HepG2 (cell line): ENCODE measurements around the gene FUCA2. TPM values are rescaled to one million over a fixed set of nuclear protein-coding genes. Genes with fewer than 3 reads are reported as not detected.

Source experiments
- CHCHD3 ChIP-seq: sonication (generic); formaldehyde crosslinking; IDR thresholded peaks from 2 replicates; pipeline ENCODE4 v1.8.0; 2022; ENCODE audit warnings: mild to moderate bottlenecking, missing genetic modification reagents, moderate library complexity
- CHD4 ChIP-seq: fragments of 200-600 bp; sonication (generic); IDR thresholded peaks from 2 replicates; pipeline ENCODE4 v1.7.0; 2017; ENCODE audit warnings: mild to moderate bottlenecking, low read length, borderline replicate concordance
- GTF2F1 ChIP-seq: fragments of 150-350 bp; IDR thresholded peaks from 2 replicates; pipeline ENCODE4 v1.6.1; 2014; ENCODE audit warnings: low read length
- HMG20A ChIP-seq: IDR thresholded peaks from 2 replicates; pipeline ENCODE4 v1.6.1; 2016; ENCODE audit warnings: borderline replicate concordance
- IKZF1 ChIP-seq: fragments of 450-650 bp; IDR thresholded peaks from 2 replicates; pipeline ENCODE4 v1.7.1; 2016
- IKZF4 ChIP-seq: sonication (generic); formaldehyde crosslinking; IDR thresholded peaks from 2 replicates; pipeline ENCODE4 v1.5.1; 2020; ENCODE audit warnings: borderline replicate concordance, mild to moderate bottlenecking, low read depth, missing genetic modification reagents; ENCODE audit errors: not compliant biosample characterization
- JARID2 ChIP-seq: sonication (generic); formaldehyde crosslinking; IDR thresholded peaks from 2 replicates; pipeline ENCODE4 v1.8.1; 2023; ENCODE audit warnings: missing genetic modification reagents, inconsistent platforms; ENCODE audit not compliant: insufficient replicate concordance
- MAF1 ChIP-seq: sonication (generic); formaldehyde crosslinking; IDR thresholded peaks from 2 replicates; pipeline ENCODE4 v1.5.0; 2020; ENCODE audit warnings: missing genetic modification reagents, borderline replicate concordance
- MXD3 ChIP-seq: IDR thresholded peaks from 2 replicates; pipeline ENCODE4 v1.6.1; 2016; ENCODE audit warnings: mild to moderate bottlenecking, missing biosample characterization, missing genetic modification reagents
- NCOA5 ChIP-seq: sonication (generic); formaldehyde crosslinking; IDR thresholded peaks from 2 replicates; pipeline ENCODE4 v1.4.0; 2020; ENCODE audit warnings: missing genetic modification reagents
- NR2F2 ChIP-seq: IDR thresholded peaks from 2 replicates; pipeline ENCODE4 v1.6.1; 2012; ENCODE audit warnings: low read depth, inconsistent platforms, borderline replicate concordance
- PRMT3 ChIP-seq: sonication (generic); formaldehyde crosslinking; IDR thresholded peaks from 2 replicates; pipeline ENCODE4 v1.8.1; 2022; ENCODE audit warnings: low read depth, mild to moderate bottlenecking, moderate library complexity, missing genetic modification reagents, borderline replicate concordance
- RARG ChIP-seq: sonication (generic); formaldehyde crosslinking; IDR thresholded peaks from 2 replicates; pipeline ENCODE4 v1.4.0; 2020; ENCODE audit warnings: low read depth, mild to moderate bottlenecking, missing genetic modification reagents
- RFX3 ChIP-seq: IDR thresholded peaks from 2 replicates; pipeline ENCODE4 v1.6.1; 2016; ENCODE audit warnings: missing biosample characterization, missing genetic modification reagents
- RFXAP ChIP-seq: sonication (generic); formaldehyde crosslinking; IDR thresholded peaks from 2 replicates; pipeline ENCODE4 v1.4.0; 2020; ENCODE audit warnings: missing genetic modification reagents, borderline replicate concordance
- SIX1 ChIP-seq: sonication (generic); formaldehyde crosslinking; IDR thresholded peaks from 2 replicates; pipeline ENCODE4 v1.4.0; 2020; ENCODE audit warnings: missing genetic modification reagents, borderline replicate concordance
- SNRNP70 ChIP-seq: fragments of 200-400 bp; formaldehyde crosslinking; IDR thresholded peaks from 2 replicates; pipeline ENCODE4 v1.6.1; 2017; ENCODE audit warnings: mild to moderate bottlenecking, low read depth, low read length, moderate library complexity
- U2AF2 ChIP-seq: fragments of 200-400 bp; formaldehyde crosslinking; IDR thresholded peaks from 2 replicates; pipeline ENCODE4 v1.6.1; 2017; ENCODE audit warnings: low read depth, mild to moderate bottlenecking, low read length
- ZIK1 ChIP-seq: sonication (generic); formaldehyde crosslinking; IDR thresholded peaks from 2 replicates; pipeline ENCODE4 v1.5.0; 2020; ENCODE audit warnings: mild to moderate bottlenecking, low read depth, missing genetic modification reagents, borderline replicate concordance
- ZNF670 ChIP-seq: sonication (generic); formaldehyde crosslinking; IDR thresholded peaks from 2 replicates; pipeline ENCODE4 v1.8.0; 2022; ENCODE audit warnings: mild to moderate bottlenecking, missing genetic modification reagents, borderline replicate concordance
- ZNF773 ChIP-seq: sonication (generic); formaldehyde crosslinking; IDR thresholded peaks from 2 replicates; pipeline ENCODE4 v1.4.0; 2020; ENCODE audit warnings: missing genetic modification reagents, borderline replicate concordance
- polyA plus RNA-seq, 8 experiments: library from polyadenylated mRNA; depleted of rRNA in 3 of 8; stranded (reverse) in 7 of 8; unstranded in 1 of 8; fragments of >200 nt; fragmentation: Illumina TruSeq in 4 of 8; extraction: Trizol in 4 of 8; gene quantifications; 2 replicates each; pipeline versions ENCODE4 v1.2.1 to v1.2.3, GENCODE V29; 2011 to 2016; ENCODE audit warnings: low read depth in 4 of 8, missing spikeins in 1 of 8, mixed read lengths in 1 of 8; ENCODE audit not compliant: insufficient read depth in 1 of 8
- total RNA-seq, 5 experiments: library from RNA; depleted of rRNA; stranded (reverse); fragments of >200 nt; fragmentation: Illumina TruSeq; extraction: Trizol; gene quantifications; 2 replicates each; pipeline ENCODE4 v1.2.3, GENCODE V29; 2016; ENCODE audit warnings: low read depth in 1 of 5
- TF ChIP-seq, protein P1 (sequence below): sonication (generic); IDR thresholded peaks from 2 replicates; pipeline ENCODE4 v1.6.1; 2016; ENCODE audit warnings: low read depth, borderline replicate concordance
- TF ChIP-seq, protein P2 (sequence below): sonication (generic); formaldehyde crosslinking; IDR thresholded peaks from 2 replicates; pipeline ENCODE4 v1.8.0; 2022; ENCODE audit warnings: low read depth, missing genetic modification reagents
- TF ChIP-seq, protein P3 (sequence below): sonication (generic); formaldehyde crosslinking; IDR thresholded peaks from 2 replicates; pipeline ENCODE4 v1.4.0; 2020; ENCODE audit warnings: missing genetic modification reagents, low read depth, mild to moderate bottlenecking, borderline replicate concordance

The FUCA2 gene
- total and polyA plus RNA-seq, 2 of the 13 experiments (the other 11 are each of a cell fraction or from before 2014, with no cell fraction given): 87.4 to 144 TPM

DNA sequence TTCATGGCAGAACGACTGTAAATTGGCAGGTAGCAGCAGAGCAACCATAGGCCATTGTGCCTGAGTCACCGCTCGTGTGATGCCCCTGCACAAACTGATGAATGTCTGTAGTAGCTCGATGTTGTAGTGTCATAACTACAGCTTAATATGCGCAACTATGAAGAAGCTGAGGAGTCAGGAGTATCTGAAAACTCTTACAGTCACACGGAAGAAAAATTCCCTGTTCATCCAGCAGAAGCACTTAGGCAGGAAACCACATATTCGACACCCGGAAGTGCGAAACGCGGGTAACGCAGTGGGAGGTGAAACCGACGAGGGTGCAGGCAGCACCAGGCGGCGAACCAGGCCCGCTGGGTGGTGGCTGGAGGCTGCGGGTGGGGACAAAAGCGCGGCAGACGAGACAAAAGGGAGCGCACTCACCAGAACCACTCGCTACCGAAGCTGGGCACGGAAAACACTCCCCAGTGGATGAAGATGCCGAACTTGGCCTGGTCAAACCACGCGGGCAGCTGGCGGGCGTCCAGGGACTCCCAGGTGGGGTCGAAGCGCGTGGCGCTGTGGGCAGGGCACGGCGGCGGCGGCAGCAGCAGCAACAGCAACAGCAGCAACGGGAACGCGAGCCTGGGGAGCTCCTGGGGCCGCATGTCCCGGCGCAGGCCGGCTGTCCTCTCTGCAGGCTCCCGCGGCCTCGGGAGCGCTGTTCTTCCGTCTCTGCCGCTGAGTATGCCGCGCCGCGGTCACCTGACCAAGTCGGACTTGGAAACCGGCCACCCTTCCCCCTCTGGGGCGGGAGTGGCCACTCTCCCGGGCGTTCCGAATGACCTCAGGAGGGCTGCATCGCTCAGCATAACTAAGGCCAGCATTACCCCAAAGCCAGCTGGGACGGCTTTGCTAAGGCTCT is at the start of gene FUCA2 (continued):
- TF ChIP-seq U2AF2 (no peak), ZNF670 (CRISPR knock-in tag) (peak; percentile 55; the same call in 1 of the 2 replicates), CHCHD3 (CRISPR knock-in tag) (peak; percentile 24; the same call in 1 of the 2 replicates), RFXAP (CRISPR knock-in tag) (peak; percentile 92; the same call in 1 of the 2 replicates), HMG20A (CRISPR knock-in tag) (0 out of 2 replicates have a peak, but pooled peaks have one; percentile 44), MAF1 (CRISPR knock-in tag) (peak; percentile 93), JARID2 (CRISPR knock-in tag) (no peak), CHD4 (no peak), RFX3 (CRISPR knock-in tag) (no peak), ZIK1 (CRISPR knock-in tag) (0 out of 2 replicates have a peak, but pooled peaks have one; percentile 85), PRMT3 (CRISPR knock-in tag) (peak; percentile 81; the same call in 1 of the 2 replicates), NCOA5 (CRISPR knock-in tag) (no peak; the same call in 1 of the 2 replicates), SIX1 (CRISPR knock-in tag) (peak; percentile 6; the same call in 1 of the 2 replicates), SNRNP70 (no peak), IKZF1 (no peak), RARG (CRISPR knock-in tag) (no peak), MXD3 (CRISPR knock-in tag) (peak; percentile 94), NR2F2 (no peak), ZNF773 (CRISPR knock-in tag) (peak; percentile 88; the same call in 1 of the 2 replicates), IKZF4 (CRISPR knock-in tag) (peak; percentile 90), GTF2F1 (no peak)
- TF ChIP-seq, protein P1, sequence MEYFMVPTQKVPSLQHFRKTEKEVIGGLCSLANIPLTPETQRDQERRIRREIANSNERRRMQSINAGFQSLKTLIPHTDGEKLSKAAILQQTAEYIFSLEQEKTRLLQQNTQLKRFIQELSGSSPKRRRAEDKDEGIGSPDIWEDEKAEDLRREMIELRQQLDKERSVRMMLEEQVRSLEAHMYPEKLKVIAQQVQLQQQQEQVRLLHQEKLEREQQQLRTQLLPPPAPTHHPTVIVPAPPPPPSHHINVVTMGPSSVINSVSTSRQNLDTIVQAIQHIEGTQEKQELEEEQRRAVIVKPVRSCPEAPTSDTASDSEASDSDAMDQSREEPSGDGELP: peak; percentile 64; the same call in 1 of the 2 replicates
- TF ChIP-seq, protein P2, sequence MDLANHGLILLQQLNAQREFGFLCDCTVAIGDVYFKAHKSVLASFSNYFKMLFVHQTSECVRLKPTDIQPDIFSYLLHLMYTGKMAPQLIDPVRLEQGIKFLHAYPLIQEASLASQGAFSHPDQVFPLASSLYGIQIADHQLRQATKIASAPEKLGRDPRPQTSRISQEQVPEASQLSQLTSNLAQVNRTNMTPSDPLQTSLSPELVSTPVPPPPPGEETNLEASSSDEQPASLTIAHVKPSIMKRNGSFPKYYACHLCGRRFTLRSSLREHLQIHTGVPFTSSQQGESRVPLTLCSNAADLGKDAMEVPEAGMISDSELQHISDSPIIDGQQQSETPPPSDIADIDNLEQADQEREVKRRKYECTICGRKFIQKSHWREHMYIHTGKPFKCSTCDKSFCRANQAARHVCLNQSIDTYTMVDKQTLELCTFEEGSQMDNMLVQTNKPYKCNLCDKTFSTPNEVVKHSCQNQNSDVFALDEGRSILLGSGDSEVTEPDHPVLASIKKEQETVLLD (CRISPR knock-in tag): peak; percentile 11; the same call in 1 of the 2 replicates
- TF ChIP-seq, protein P3, sequence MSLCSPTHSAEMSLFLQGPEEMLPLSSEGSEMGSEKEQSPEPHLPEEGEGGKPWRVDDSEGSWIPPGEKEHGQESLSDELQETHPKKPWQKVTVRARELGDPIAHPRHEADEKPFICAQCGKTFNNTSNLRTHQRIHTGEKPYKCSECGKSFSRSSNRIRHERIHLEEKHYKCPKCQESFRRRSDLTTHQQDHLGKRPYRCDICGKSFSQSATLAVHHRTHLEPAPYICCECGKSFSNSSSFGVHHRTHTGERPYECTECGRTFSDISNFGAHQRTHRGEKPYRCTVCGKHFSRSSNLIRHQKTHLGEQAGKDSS: peak; percentile 76
